Hematopoietic multipotent progenitor cell treated with erythropoietin and hydrocortisone succinate and interleukin-3 and kit ligand, for 8 days (in vitro differentiated cells): Measurements from ENCODE around the gene HEMGN.

ENCODE experiments used
- DNase-seq: peaks from one replicate; pipeline ENCODE4 v3.0.0-alpha.2; 2015

Gene HEMGN

GRCh38 chr9:97925497-97926334 is 12.3 kb downstream of the HEMGN start:
- DNase-seq: no peak

DNA sequence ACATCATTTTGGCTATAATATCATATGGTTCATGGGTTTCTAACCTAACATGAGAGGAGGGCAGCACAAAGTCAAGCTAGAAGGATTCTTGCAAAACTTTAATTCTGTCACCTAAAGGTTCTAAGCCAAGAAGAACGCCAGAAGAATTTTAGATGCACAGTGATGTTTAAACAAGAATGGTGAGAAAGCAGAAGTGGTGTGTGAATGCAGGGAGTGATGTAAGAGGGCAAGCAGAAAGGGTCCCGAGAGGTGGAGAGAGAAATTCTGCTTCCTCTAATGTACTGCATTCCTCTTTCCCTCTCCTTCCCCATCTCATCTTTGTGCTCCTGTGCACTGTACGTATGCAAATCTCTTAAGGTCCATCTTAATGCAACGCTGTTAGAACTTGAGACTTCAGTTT is 13.6 kb downstream of the HEMGN start:
- no peak for DNase-seq

DNA sequence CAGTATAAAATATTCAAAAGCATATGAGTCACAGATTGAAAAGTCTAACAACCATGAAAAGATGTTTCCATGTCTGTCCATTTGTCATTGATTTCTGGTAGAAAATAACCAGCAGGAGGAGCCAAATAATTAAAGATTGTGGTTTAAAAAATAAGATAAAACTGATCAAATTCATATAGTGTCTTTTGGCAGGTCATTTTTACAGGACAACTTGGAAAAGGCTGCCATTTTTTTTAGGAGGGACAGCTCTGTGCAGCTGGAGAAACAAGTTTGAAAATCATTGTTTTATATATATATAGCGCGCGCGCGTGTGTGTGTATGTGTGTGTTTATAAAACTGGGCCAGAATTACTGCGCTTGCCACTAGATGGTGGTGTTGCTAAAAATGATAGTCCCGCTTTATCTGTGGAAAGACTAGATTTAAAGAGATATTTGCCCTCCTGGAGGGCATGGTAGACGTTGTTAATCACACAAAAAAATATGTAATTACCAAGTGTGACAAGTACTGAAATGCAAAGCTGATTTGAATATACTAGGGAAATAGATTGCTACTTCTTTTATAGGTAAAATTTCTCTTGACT is 14.4 kb downstream of the HEMGN start:
- DNase-seq: peak; percentile 92

DNA sequence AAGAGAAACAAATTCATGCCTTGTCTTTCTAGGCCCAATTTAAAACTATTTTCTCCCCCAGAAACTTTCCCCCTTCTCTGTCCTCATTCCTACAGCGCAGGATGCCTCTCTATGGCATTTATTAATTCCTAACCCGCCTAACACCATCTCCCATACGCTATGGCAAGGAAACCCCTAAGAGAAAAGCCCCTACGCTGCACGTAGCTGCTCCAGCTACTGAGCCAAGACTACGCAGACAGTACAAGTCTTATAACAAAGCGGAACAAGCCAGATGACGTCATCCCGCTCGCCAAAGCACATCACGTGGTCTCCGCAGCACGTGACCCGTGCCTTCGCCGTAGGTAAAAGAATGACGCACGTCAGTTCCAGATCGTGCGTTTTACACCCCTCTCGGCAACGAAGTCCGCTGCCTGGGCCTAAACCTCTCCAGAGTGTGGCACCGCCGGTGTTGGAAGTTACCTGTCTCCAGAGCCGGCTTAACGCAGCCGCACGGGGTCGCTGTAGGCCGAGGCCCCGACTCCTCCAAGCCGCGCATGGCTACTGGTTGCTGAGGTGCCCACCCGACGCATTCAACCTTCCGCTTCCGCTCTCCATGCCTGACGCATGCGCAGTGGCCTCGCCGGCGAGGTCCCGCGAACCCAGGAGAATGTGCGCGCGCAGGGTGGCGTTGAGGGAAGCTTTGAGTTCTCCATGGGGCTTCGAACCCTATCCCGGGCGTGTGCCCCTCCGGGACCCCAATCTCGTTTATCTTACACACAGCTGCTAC is 15.8 kb downstream of the HEMGN start, which contains the start of gene TRMO:
TSS of gene TRMO (minus strand) at position 542 of the 766 bp plus-strand sequence. CDS start at position 535, 7 bp downstream.
- DNase-seq: peak; percentile 98

DNA sequence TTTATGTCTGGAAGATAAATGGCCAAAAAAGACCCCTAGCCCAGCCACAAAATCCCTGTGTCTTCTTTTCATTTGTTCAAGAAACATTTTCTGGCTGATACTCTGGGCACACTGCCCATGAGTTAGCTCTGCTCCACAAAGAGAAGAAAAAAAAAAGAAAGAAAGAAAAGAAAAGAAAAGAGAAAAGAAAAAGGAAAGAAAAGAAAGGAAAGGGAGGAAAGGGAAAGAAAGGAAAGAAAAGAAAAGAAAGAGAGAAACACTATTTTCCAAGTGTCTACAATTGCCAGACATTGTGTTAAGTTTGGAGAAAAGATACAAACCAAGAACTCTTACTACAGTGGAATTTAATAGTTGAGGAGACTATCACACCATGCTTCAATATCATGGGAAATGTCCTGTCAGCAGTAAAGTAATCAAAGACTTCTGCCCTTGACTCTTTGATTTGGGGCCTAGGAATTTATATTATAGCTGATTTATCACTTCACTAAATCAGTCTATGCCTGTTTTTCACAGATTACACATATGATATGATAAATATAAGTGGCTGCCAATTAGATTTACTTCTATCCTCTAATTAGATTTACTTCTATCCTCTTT is 18.7 kb downstream of the HEMGN start:
- DNase-seq: no peak

DNA sequence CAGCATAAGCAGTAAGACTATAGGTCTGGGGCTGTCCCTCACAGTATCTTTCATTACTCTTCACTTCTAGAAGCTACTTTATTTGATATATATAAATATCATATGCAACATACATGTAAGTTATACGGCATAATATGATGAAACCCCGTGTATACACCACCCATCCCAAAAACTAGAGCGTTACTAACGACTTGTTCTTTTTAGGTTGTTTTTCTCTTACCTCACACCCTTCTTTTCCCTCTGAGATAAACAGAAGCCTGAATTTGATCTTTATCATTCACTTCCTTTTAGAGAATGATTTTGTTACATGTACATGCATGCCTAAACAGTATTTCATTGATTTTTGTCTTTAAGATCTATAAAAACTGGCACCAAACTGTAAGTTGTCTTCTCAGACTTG is 19.4 kb downstream of the HEMGN start:
- peak; percentile 40 for DNase-seq

- DNase-seq: no peak
Observed at GRCh38 chr9:97911970-97912369, 26.0 kb downstream of the HEMGN start.

DNA sequence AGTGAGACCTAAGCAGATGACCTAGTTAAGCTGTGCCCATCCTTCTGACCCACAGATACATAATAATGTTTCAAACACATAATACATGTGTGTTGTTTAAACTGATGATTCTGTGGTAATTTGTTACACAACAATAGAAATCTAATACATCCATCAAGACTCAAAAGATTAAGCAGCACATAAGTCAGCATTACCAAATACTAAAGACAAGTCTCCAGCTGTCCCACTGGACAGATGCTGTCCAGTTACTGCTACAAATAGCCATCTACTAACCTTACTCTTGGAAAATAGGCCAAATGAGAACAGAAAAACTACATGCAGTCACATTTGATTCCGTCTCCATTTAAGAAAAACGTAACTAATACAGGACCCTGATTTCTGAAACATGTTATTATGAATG is 26.4 kb downstream of the HEMGN start:
- DNase-seq: no peak

DNA sequence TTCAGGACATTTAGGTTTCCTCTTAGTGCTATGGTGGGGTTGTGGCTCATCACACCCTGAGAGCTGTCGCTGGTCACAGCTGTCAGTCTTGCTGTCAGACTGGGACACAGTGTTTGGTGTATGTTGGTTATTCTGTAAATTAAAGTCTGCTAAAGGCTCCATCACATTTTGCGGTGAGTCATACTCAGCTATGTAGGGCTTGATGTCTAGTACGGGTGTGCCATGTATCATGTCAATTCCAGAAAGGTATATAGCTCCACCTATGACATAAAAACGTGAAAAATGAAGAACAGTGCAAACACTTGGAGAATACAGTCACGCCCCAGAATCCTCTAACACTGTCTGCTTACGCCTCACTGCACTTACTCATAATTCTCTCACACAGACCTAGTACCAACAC is 27.6 kb downstream of the HEMGN start:
- DNase-seq: no peak

DNA sequence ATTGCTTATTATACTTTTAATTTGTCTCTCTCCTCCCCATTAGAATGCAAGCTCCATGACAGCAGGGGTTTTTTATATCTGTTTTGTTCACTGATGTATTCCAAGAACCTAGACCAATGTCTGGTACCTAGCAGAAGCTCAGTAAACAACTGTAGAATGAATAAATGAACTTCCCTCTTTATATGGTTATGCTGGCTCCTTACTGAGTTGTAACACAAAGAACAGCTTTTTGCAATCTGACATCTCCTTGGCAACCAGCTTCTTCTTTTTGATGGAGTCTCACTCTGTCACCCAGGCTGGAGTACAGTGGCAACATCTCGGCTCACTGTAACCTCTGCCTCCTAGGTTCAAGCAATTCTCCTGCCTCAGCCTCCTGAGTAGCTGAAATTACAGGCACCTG is 29.3 kb downstream of the HEMGN start:
- DNase-seq: no peak

GRCh38 chr9:97907632-97908031 is 30.3 kb downstream of the HEMGN start:
- no peak for DNase-seq

DNA sequence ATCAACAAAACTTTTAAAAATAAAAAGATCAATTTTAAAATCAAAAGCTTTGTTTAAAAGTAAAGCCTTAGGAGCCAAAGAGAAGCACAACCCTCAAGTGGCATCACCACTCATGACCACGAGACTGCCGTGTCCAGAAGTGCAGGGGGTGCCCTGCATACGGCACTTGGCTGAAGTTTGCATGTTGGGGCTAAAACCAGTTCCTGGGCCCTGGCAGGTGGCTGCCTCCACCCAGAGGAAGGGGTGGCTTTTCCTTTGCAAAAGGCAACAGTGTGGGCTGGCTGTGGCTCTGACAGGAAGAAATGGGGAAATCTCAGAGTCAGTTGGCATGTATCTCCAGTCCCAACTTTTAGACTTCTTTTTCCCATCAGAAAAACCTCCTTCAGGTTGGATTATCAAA is 30.9 kb downstream of the HEMGN start:
- no peak for DNase-seq

DNA sequence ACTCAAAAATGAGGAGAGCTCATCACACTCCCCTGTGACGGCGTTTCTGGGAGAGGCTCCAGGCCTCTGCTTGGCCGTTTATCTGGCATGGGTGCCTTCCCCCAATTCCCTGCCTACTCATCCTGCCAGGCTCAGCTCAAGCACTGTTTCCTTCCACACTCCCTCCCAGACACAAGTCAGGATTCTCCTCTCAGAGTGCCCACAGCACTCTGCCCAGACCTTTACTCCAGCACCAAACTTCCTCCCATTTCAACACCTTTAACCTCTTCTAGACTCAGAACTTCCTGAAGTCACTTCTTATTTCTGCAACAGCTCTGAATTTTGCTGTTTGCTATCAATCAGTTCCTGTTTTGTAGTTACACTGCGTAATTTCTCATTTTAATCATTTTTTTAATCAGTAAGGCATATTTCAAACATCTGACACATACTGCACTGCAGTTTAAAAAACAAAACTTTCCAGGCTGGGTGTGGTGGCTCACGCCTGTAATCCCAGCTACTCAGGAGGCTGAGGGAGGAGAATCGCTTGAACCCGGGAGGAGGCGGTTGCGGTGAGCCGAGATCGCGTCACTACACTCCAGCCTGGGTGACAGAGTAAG is 31.6 kb downstream of the HEMGN start:
- DNase-seq: peak; percentile 26

DNA sequence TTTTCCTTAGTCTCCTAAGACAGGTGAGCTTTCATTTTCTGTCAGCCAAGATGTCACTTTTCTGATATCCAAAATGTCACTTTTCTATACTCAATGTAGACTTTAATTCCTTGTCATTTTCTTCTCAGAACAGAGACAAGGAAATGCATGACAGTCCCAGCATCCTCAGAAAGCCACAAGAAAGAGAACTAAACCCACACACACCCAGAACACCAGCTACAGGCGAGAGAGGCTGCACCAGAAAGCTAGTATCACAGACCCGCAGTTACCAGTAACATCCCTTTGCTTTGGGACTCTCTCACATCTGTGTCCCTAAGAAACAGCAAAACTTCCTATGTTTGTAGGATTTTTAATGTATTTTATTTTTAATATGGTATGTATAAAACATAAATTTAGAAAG is 32.7 kb downstream of the HEMGN start:
- DNase-seq: no peak

DNA sequence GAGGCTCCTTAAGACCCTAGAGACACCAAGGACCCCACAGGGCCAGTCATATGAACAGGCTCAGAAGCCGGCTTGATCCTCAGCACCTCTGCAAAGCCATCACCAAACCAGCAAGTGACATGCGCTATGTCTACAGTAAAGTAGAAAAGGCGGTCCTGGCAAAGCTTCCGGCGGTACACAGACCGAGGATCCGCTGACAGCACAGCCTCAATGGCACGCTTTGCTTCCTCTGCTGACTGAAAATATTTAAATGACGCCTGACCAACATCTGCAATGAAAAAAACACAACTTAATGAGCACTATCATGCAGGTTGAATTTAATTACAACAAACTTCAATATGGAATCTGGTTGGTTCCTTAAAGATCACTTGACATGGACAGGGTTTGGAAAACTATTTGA is 33.2 kb downstream of the HEMGN start:
- DNase-seq: no peak

DNA sequence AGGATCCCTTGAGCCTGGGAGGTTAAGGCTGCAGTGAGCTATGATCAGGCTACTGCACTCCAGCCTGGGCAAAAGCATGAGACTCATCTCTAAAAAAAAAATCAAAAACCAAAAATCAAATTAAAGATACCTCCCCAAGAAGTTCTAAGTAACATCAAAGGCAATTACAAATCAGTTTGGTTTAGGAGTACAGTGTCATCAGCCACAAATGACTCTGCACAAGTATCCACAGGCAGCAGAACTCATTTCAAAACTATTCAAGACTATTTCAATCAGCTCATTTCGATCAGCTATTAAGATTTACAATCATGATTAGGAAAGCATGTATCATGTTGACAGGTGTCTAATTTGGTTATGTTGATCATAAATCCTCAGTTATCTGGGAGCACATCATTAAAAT is 34.8 kb downstream of the HEMGN start:
- DNase-seq: no peak

- DNase-seq: peak; percentile 58
Observed at GRCh38 chr9:97900738-97901565, 37.0 kb downstream of the HEMGN start.

- no peak for DNase-seq
Observed at GRCh38 chr9:97900103-97900737, 37.8 kb downstream of the HEMGN start.

DNA sequence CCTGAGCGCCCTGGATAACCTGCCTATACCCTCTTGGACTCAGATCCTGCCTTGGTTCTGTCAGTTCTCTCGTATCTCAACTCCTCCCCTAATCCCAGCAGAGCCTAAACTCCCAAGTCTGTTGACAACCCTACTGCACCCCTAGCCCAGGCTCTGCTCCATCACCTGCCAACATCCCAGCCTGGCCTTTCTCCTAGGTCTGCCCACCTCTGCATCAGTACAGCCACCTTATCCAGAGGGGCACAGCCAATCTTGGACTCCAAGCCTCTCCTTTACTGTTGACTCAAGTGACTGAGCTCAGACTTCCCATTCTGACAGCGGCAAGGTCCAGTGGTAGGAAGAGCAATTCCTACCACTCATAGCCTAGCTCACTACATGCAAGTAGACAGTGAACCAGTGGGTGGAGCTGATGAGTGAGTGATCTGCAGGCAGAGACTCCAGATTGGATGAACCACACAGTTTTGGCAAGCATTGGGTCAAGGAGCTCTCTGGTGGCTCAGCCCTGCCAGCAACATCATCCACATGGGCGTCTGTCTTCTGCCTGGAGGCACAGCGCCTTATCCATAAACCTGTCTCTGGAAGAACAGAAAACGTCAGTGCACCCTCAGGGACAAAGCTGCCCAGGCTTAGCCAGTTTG is 42.2 kb downstream of the HEMGN start:
- peak; percentile 48 for DNase-seq

GRCh38 chr9:97895211-97895610 is 42.8 kb downstream of the HEMGN start:
- DNase-seq: no peak

DNA sequence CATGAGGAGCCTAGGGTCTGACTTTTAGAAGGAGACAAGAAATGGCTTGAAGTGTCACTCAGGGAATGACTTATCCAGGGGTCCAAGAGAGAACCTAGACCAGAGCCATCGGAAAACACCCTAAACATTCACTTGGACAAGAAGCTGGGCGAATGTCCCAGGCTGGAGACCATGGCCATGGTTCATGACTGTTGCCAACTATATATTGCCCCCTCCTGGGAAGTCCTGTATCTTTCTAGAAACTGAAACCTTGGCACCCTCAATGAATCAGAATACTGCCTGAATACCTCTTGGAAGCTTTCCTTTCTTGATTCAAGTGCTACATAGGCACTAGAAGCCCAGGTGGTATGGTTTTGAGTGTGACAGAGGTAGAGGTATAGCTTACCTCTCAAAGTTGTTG is 45.6 kb downstream of the HEMGN start:
- DNase-seq: no peak
